PC-3 (cell line): ENCODE results near the gene ATF6. TPM values are rescaled to one million over a fixed set of nuclear protein-coding genes. Genes with fewer than 3 reads are reported as not detected.

Experiments
- ATAC-seq: fragments of 200-7000 bp; cut with Tn5 transposase; 2 replicates; pipeline ENCODE4 v1.9.1; 2020; ENCODE audit warnings: mild to moderate bottlenecking, moderate library complexity
- BruUV-seq: library from RNA; stranded (reverse); fragments of 400-500 nt; replicated peaks from 2 replicates; lab custom pipeline; 2021; lab: Mats Ljungman, UMichigan
- CTCF ChIA-PET: fragments of 300-600 bp; sonication (Branson Sonifier 250); formaldehyde crosslinking; loops from one replicate; lab custom pipeline; 2022; ENCODE audit warnings: antibody characterized with exemption; lab: Charles Lee
- POLR2A ChIA-PET: fragments of 300-600 bp; sonication (Branson Sonifier 250); formaldehyde crosslinking; loops from one replicate; lab custom pipeline; 2022; ENCODE audit warnings: antibody characterized with exemption; ENCODE audit not compliant: unreplicated experiment; lab: Charles Lee
- DNase-seq: peaks from one replicate; pipeline ENCODE4 v3.0.0-alpha.2; 2015
- H2AFZ ChIP-seq: fragments of 300-600 bp; sonication (generic); 2 replicates; pipeline ENCODE4 v1.6.0; 2016; ENCODE audit warnings: antibody characterized with exemption, low read length
- H3F3A ChIP-seq: fragments of 300-600 bp; sonication (generic); one replicate; pipeline ENCODE4 v1.6.0; 2017; ENCODE audit warnings: antibody characterized with exemption, low read length, control low read depth, mild to moderate bottlenecking; ENCODE audit not compliant: unreplicated experiment
- H3K27ac ChIP-seq: fragments of 300-600 bp; sonication (generic); 2 replicates; pipeline ENCODE4 v1.5.1; 2016; ENCODE audit warnings: mild to moderate bottlenecking, low read length
- H3K27me3 ChIP-seq: fragments of 300-600 bp; sonication (generic); 2 replicates; pipeline ENCODE4 v1.6.1; 2016; ENCODE audit warnings: low read length, mixed read lengths
- H3K36me3 ChIP-seq: fragments of 300-600 bp; sonication (generic); 2 replicates; pipeline ENCODE4 v1.6.1; 2016; ENCODE audit warnings: low read depth, mixed run types, low read length, mixed read lengths
- H3K4me1 ChIP-seq: fragments of 300-600 bp; sonication (generic); 2 replicates; pipeline ENCODE4 v1.5.1; 2016; ENCODE audit warnings: low read length; ENCODE audit not compliant: insufficient read depth
- H3K4me2 ChIP-seq: fragments of 300-600 bp; sonication (generic); 2 replicates; pipeline ENCODE4 v1.6.0; 2016; ENCODE audit warnings: low read length
- H3K4me3 ChIP-seq: fragments of 300-600 bp; sonication (generic); 2 replicates; pipeline ENCODE4 v1.5.1; 2016; ENCODE audit warnings: mild to moderate bottlenecking, low read length, mixed read lengths
- H3K79me2 ChIP-seq: fragments of 300-600 bp; sonication (generic); 2 replicates; pipeline ENCODE4 v1.6.1; 2017; ENCODE audit warnings: low read length, mixed read lengths
- H3K9ac ChIP-seq: fragments of 300-600 bp; sonication (generic); 2 replicates; pipeline ENCODE4 v1.6.0; 2016; ENCODE audit warnings: mild to moderate bottlenecking, low read length
- H3K9me2 ChIP-seq: fragments of 300-600 bp; sonication (generic); replicated peaks from 2 replicates; pipeline ENCODE4 v1.6.1; 2016; ENCODE audit warnings: mixed run types, low read length, mixed read lengths
- H3K9me3 ChIP-seq: fragments of 300-600 bp; sonication (generic); 2 replicates; pipeline ENCODE4 v1.6.1; 2016; ENCODE audit warnings: low read length, mixed read lengths
- H4K20me1 ChIP-seq: fragments of 300-600 bp; sonication (generic); 2 replicates; pipeline ENCODE4 v1.6.1; 2016; ENCODE audit warnings: low read length, mixed read lengths
- CTCF ChIP-seq: fragments of 300-600 bp; sonication (generic); conservative IDR thresholded peaks from 2 replicates; pipeline ENCODE4 v1.5.1; 2017; ENCODE audit warnings: antibody characterized with exemption, low read depth, mild to moderate bottlenecking, low read length
- EZH2 ChIP-seq: fragments of 300-600 bp; sonication (generic); IDR thresholded peaks from one replicate; pipeline ENCODE4 v1.6.1; 2017; ENCODE audit warnings: antibody characterized with exemption, mild to moderate bottlenecking, low read length; ENCODE audit not compliant: unreplicated experiment
- EZH2phosphoT487 ChIP-seq: fragments of 300-600 bp; sonication (generic); IDR thresholded peaks from 2 replicates; pipeline ENCODE4 v1.6.1; 2018; ENCODE audit warnings: mild to moderate bottlenecking, antibody characterized with exemption, low read length, borderline replicate concordance
- intact Hi-C: fragments of 100-400 bp; cut with micrococcal nuclease; formaldehyde crosslinking; loops from 2 replicates; pipeline ENCODE4 v1.9.0; 2023
- total RNA-seq: library from RNA; depleted of rRNA; stranded (reverse); fragments of >200 nt; gene quantifications from 2 replicates; pipeline ENCODE4 v1.2.3, GENCODE V29; 2014

ATF6 gene
- total RNA-seq, 1 experiment from 2014 or later = 19.7 TPM

GRCh38 chr1:161943737-161944136 lies 177.6 kb downstream of the ATF6 start:
- DNase-seq (no peak), ATAC-seq (no peak)
- H3K27me3 ChIP-seq = no peaks in the 10 kb centered on the region
- no peak overlapping the region for H3K9ac ChIP-seq
- POLR2A ChIA-PET = no interaction called here
- H3K4me1 ChIP-seq = peaks cover 13% of the 10 kb centered on the region
- no peak overlapping the region for H3K4me2 ChIP-seq
- BruUV-seq = no TSS peak
- H3K36me3 ChIP-seq = 0 out of 2 replicates have a peak, but pooled peaks cover 5% of the 10 kb centered on the region
- no peaks in the 10 kb centered on the region for H3K9me3 ChIP-seq
- H3K79me2 ChIP-seq = no peaks in the 10 kb centered on the region
- H3F3A ChIP-seq = no peaks in the 10 kb centered on the region
- CTCF ChIA-PET = no interaction called here
- no peak overlapping the region for H2AFZ ChIP-seq
- H3K9me2 ChIP-seq = no peaks in the 10 kb centered on the region
- no peak overlapping the region for H3K4me3 ChIP-seq
- no peak overlapping the region for H3K27ac ChIP-seq
- H4K20me1 ChIP-seq = no peaks in the 10 kb centered on the region
- no peak for TF ChIP-seq EZH2phosphoT487
- no peak for TF ChIP-seq EZH2
- TF ChIP-seq CTCF = no peak
- intact Hi-C loops = no loop called here

- H3K9me2 ChIP-seq = no peaks in the 10 kb centered on the region
- H3K27ac ChIP-seq = no peak overlapping the region
- intact Hi-C loops = no loop called here
- H3F3A ChIP-seq = no peaks in the 10 kb centered on the region
- H3K36me3 ChIP-seq = 0 out of 2 replicates have a peak, but pooled peaks cover 8% of the 10 kb centered on the region
- H4K20me1 ChIP-seq = no peaks in the 10 kb centered on the region
- no peak overlapping the region for H3K4me3 ChIP-seq
- H3K9me3 ChIP-seq = no peaks in the 10 kb centered on the region
- ATAC-seq (no peak), DNase-seq (no peak)
- H3K27me3 ChIP-seq = no peaks in the 10 kb centered on the region
- TF ChIP-seq CTCF = no peak
- no peak for TF ChIP-seq EZH2phosphoT487
- TF ChIP-seq EZH2 = no peak
- POLR2A ChIA-PET = no interaction called here
- CTCF ChIA-PET = no interaction called here
- no peak overlapping the region for H2AFZ ChIP-seq
- no TSS peak for BruUV-seq
- H3K4me2 ChIP-seq = no peak overlapping the region
- no peak overlapping the region for H3K9ac ChIP-seq
- H3K4me1 ChIP-seq = peaks cover 14% of the 10 kb centered on the region
- H3K79me2 ChIP-seq = no peaks in the 10 kb centered on the region
Observed at GRCh38 chr1:161944381-161944780, 178.3 kb downstream of the ATF6 start.

DNA sequence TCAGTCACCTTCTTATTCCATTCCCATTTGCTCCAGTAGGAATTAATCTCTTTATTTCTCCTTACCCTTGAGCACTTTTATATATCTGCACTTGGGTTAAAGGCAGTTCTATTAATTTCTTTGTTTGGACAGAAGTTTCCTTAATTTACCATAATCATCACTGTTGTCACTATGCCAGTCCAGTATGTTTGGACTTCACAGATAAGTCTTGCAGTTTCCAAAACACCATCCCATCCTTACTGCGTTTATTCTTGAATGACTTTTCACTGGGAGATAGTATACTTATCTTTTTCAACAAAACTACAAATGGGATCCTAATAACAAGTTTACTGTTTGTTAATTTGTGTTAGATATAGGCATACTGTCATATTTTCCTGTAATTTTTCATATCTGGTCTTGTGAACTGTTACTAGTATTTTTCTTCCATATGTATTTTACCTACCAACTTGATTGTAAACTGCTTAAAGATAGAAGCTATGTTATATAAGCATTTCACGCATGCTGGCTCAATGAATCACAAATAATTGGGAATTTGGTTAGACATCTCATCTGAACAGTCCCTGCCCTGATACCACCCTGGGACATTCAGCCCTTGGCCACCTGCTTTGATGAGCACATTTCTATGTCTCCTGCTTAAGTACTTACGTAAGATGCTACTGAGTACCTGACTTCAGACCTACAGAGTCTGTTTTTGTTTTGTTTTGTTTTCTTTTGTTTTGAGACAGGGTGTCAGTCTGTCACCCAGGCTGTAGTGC lies 179.4 kb downstream of the ATF6 start:
- Histone ChIP-seq H3K79me2 (no peaks in the 10 kb centered on the region), H3K27me3 (no peaks in the 10 kb centered on the region), H3K27ac (no peak overlapping the region), H2AFZ (no peak overlapping the region), H3K9me2 (no peaks in the 10 kb centered on the region), H3F3A (no peaks in the 10 kb centered on the region), H3K9me3 (no peaks in the 10 kb centered on the region), H3K4me2 (no peak overlapping the region), H3K4me1 (peaks cover 19% of the 10 kb centered on the region), H3K36me3 (0 out of 2 replicates have a peak, but pooled peaks cover 8% of the 10 kb centered on the region), H4K20me1 (no peaks in the 10 kb centered on the region), H3K9ac (no peak overlapping the region), H3K4me3 (no peak overlapping the region)
- CTCF ChIA-PET = no interaction called here
- intact Hi-C loops = no loop called here
- BruUV-seq = no TSS peak
- POLR2A ChIA-PET = no interaction called here
- ATAC-seq = no peak
- DNase-seq = no peak
- no peak for TF ChIP-seq CTCF
- TF ChIP-seq EZH2 = no peak
- no peak for TF ChIP-seq EZH2phosphoT487
